GM19438 (cell line): ENCODE data around the gene SIM1.

Experiments used
- ATAC-seq: cut with Tn5 transposase; IDR thresholded peaks from one replicate; pipeline ENCODE4 v1.9.1; 2021; ENCODE audit warnings: low read depth; ENCODE audit not compliant: unreplicated experiment

SIM1 gene

GRCh38 chr6:100470422-100471120, 5.8 kb upstream of the SIM1 start:
- ATAC-seq: no peak

GRCh38 chr6:100469101-100469859, 4.6 kb upstream of the SIM1 start:
- no peak for ATAC-seq

- no peak for ATAC-seq
Measured at GRCh38 chr6:100468016-100468622, 3.4 kb upstream of the SIM1 start.

DNA sequence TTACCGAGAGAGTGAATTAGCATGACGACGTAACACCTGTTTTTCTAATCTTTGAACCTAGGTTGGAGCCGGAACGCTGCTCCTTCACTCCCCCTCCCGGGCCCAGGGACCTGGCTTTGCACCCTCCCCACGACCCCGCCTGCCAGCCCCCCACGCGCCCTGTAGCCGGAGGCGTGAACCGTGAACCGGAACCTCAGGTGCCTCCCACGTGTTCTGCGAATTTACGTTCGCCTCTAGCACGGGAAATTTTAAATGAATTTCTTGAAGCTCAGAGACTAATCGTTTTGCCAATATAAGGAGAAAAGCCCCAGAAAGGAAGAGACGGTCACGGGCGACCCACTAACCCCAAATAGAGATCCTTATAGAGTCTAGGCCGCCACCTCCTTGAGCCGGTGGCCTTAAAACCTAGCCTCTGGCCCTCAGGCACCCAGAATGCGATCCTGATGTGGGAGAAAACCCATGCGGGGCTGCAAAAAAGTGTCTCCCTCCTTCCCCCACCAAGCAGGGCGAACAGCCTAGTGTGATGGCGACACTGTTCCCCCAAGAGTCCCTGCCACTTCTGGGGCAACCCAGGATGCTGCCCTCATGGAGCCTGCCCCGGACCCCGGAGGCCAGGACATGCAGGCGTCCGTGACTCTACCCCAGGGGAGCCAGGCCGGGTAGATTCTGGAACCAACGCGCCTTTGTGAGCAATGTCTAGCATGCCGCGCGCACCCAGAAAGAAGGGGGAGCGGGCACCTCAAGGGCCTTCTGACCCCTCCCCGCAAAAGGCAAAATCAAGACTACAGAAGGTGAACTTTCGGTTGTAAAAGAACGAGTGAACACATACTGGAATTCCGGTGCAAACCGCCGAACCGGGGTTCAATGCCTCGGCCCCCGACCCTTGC, 2.7 kb upstream of the SIM1 start:
- ATAC-seq: no peak

DNA sequence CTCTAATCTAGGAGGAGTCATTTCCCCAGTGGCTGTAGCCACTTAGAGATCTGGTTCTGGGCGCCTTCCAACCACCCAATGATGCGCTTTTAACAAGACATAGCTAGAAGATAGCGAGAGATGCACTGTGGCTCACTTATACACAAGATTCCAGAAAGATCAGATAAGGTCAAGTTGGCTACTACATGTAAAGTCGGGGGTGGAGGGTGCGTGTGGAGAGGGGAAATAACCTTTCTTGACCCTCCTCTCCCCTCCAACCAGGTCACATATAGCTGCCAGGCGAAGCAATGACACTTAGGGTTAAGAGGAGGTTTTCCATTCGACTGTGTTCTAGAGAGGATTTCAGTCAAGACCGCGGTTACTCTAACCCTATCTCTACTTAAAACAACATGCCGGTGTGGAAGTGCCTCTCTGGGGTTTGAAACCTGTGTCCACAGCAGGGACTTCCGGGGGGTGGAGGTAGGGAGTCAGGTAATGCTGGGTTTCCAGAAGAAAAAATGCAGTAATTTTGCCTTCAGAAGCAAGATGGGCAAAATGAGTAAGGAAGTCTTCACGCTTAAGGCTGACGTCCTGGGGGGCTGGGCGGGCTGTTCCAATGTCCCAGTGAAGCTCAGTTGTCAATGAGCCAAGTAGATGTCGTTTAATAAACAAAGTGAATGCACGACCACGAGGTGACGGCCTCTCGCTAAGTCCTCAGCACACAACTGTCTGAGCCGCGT, 1.8 kb upstream of the SIM1 start:
- no peak for ATAC-seq

DNA sequence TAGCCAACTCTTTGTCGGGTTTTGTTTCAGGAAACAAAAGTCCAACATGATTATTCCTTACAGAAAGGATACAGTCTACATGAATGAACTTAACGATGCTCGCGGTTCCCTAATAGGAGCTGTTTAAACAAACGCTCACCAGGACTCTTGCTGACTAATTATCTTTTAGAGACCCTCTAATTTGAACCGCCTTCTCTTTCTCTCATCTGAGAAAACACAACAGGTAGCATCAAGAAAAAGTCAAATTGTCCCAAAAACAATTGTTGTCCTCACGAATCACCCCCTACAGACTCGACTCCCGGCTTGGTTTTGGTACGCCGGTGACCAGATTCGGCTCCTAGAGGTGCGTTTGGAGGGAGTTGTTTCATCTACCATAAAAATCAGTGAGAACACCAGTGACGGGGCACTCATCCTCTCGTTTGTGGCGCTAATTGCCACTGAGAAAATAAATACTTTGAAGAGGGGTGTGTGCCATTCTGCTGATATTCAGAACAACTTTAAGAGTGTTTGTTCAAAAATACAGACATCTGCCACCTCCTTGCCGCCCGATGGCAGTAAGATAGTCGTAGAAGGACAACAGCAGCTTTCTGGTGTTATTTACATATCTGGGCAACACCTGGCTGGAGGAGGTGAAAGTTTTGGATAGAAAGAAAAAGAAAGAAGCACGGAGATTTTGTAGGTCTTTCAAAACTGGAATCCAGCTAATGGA, 1.1 kb upstream of the SIM1 start:
- no peak for ATAC-seq

DNA sequence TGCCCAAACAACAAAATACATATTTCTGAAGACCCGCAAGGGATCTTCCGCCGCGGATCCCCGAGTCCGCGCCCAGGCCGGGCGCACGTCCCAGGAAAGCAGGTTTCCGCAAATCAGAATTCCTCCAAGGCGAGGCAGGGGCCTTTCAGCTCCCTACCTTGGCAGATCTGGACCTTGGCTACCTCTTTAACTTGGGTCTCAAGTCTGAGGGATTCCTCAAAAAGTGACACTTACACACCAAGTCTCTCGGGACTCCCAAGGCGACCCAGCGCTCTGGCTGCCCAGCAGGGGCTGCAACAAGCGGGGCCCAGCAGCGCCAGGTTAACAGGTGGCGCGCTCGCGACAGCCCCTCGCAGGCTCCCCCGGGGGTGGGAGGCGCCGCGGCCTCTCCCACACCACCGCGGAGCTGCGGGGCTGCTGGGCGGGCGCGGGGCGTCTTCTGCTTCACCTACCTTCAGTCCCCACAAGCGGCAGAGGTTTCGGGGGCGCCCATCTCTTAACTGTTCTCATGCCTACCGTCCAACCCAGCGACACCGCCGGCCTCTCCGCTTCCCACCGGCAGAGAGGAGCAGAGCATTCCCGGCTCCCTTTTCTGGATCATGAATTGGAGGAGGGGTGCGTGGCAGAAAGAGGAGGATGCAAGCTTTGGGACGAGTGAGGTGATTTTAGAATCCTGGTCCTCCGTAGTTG, 414 bp downstream of the SIM1 start:
- no peak for ATAC-seq

GRCh38 chr6:100463630-100464161, 1.0 kb downstream of the SIM1 start:
- no peak for ATAC-seq

- ATAC-seq: no peak
Measured at GRCh38 chr6:100462706-100463629, 1.8 kb downstream of the SIM1 start.

- no peak for ATAC-seq
Measured at GRCh38 chr6:100461917-100462705, 2.6 kb downstream of the SIM1 start.

GRCh38 chr6:100461278-100461916, 3.3 kb downstream of the SIM1 start:
- ATAC-seq: no peak

DNA sequence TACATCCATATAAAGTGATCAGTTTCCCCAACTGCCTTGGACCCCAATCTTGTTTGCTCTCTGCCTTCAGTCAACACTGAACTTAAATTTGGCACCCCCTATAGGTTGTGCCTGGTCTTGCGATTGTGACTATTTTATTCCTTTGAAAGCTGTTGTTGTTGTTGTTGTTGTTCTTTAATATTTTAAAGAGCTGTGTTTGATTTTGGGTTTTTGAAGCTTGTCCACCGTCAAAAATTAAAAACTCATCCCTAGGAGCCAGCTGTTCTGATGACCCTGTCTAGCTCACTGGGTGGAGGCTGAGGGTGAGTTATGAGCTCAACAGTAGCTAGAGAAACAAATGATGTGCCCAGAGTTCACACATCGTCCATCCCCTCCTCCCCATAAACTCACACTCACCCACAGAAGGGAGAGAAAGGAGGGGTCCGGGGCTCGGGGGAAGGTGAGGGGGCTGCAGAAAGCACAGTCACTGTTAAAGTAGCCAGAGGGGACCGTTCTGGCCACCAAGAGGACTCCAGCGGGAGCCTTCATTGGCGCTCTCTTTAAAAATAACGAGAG, 4.0 kb downstream of the SIM1 start:
- ATAC-seq: no peak

GRCh38 chr6:100459592-100460184, 5.0 kb downstream of the SIM1 start:
- ATAC-seq: no peak

GRCh38 chr6:100458841-100459591, 5.7 kb downstream of the SIM1 start:
- ATAC-seq: no peak
